ENCODE results near the gene BARX1. TPM values are rescaled to one million over a fixed set of nuclear protein-coding genes. Genes with fewer than 3 reads are reported as not detected.

Gene BARX1
- total and polyA plus RNA-seq, 9 of the 15 experiments (the other 6 are each of a cell fraction or from before 2014, with no cell fraction given), result 0.11 to 0.14 TPM; not detected in 7

DNA sequence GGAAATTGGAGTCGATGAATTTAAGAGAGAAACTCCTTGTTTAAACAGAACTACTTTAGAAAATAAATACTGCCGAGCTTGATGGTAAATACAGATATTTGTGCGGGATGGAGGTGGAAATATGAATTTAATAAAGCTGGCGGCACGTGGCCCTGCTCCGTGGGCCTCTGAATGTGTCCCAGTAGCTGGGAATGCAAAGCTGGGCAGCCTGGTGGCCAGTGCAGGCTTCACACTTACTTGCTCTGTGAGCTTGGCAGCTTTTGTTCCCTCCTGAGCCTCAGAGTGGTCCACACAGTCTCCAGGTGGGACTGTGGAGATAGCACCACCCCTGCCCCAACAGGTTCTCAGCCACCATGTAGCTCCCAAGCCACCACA, 45.9 kb downstream of the BARX1 start (continued):
- TF ChIP-seq, protein P1, sequence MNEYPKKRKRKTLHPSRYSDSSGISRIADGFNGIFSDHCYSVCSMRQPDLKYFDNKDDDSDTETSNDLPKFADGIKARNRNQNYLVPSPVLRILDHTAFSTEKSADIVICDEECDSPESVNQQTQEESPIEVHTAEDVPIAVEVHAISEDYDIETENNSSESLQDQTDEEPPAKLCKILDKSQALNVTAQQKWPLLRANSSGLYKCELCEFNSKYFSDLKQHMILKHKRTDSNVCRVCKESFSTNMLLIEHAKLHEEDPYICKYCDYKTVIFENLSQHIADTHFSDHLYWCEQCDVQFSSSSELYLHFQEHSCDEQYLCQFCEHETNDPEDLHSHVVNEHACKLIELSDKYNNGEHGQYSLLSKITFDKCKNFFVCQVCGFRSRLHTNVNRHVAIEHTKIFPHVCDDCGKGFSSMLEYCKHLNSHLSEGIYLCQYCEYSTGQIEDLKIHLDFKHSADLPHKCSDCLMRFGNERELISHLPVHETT (CRISPR knock-in tag; conservative IDR thresholded peaks at IDR 0.05 in 1 of 2, IDR thresholded peaks at IDR 0.05 in 1 of 2), result no peak
- TF ChIP-seq, protein P2, sequence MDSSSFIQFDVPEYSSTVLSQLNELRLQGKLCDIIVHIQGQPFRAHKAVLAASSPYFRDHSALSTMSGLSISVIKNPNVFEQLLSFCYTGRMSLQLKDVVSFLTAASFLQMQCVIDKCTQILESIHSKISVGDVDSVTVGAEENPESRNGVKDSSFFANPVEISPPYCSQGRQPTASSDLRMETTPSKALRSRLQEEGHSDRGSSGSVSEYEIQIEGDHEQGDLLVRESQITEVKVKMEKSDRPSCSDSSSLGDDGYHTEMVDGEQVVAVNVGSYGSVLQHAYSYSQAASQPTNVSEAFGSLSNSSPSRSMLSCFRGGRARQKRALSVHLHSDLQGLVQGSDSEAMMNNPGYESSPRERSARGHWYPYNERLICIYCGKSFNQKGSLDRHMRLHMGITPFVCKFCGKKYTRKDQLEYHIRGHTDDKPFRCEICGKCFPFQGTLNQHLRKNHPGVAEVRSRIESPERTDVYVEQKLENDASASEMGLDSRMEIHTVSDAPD (CRISPR knock-in tag; IDR thresholded peaks at IDR 0.05), result no peak
- no peak for TF ChIP-seq HNRNPH1 (optimal IDR thresholded peaks at IDR 0.05; ENCODE audit: low read depth, low read length)

DNA sequence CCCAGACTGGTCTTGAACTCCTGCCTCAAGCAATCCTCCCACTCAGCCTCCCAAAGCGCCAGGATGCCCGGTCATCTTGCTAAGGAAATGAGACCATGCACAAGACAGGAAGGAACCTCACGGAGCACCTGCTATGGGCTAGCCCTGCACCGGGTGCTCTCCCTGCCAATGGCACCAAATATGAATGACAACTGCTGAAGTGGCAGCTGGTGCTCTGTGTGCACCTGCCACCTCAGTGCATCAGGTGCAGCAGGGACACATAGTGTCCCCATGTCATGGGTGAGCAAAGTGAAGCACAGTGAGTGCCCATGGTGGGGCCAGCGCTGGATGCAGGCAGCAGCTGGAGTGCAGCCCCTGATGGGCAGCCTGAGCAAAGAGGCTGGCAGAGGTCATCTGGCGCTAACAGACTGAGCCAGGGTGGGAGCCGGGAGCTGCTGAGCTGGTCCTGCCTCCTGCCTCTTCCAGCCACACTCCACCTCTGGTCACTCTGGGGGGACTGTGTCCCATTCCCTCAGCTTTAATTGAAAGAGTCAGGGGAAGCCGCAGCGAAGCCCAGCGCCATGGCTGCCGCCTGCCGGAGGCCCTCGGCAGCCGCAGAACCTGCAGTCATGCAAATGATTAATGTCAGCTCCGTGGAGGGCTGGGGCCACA, 46.4 kb downstream of the BARX1 start:
- peak in 1 of 4 experiments; percentile 28 for DNase-seq (ENCODE audit: extremely low read depth in 1 of 4, low spot score in 3 of 4)
- TF ChIP-seq, protein P3, sequence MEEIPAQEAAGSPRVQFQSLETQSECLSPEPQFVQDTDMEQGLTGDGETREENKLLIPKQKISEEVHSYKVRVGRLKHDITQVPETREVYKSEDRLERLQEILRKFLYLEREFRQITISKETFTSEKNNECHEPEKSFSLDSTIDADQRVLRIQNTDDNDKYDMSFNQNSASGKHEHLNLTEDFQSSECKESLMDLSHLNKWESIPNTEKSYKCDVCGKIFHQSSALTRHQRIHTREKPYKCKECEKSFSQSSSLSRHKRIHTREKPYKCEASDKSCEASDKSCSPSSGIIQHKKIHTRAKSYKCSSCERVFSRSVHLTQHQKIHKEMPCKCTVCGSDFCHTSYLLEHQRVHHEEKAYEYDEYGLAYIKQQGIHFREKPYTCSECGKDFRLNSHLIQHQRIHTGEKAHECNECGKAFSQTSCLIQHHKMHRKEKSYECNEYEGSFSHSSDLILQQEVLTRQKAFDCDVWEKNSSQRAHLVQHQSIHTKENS (CRISPR knock-in tag; IDR thresholded peaks at IDR 0.05), result no peak
- TF ChIP-seq ZNF146 (CRISPR knock-in tag; IDR thresholded peaks at IDR 0.05; ENCODE audit: unreplicated experiment) (no peak), TCF7L2 (IDR thresholded peaks at IDR 0.05; ENCODE audit: low read depth, low read length) (no peak), PCBP1 (IDR thresholded peaks at IDR 0.05; ENCODE audit: low read depth, low read length, poor library complexity, severe bottlenecking) (no peak), MEIS2 (IDR thresholded peaks at IDR 0.05; ENCODE audit: partially characterized antibody) (peak; percentile 83), MAFG (tag; conservative IDR thresholded peaks at IDR 0.05) (no peak), SMAD4 (CRISPR knock-in tag; conservative IDR thresholded peaks at IDR 0.05) (no peak)
- TF ChIP-seq, protein P4, sequence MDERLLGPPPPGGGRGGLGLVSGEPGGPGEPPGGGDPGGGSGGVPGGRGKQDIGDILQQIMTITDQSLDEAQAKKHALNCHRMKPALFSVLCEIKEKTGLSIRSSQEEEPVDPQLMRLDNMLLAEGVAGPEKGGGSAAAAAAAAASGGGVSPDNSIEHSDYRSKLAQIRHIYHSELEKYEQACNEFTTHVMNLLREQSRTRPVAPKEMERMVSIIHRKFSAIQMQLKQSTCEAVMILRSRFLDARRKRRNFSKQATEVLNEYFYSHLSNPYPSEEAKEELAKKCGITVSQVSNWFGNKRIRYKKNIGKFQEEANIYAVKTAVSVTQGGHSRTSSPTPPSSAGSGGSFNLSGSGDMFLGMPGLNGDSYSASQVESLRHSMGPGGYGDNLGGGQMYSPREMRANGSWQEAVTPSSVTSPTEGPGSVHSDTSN (CRISPR knock-in tag; IDR thresholded peaks at IDR 0.05; ENCODE audit: low read depth), result no peak
- TF ChIP-seq, protein P4 (tag; conservative IDR thresholded peaks at IDR 0.05; ENCODE audit: low read depth), result peak; percentile 82; the same call in 1 of the 2 replicates

More for the DNA sequence above, 46.4 kb downstream of the BARX1 start:
- no peak overlapping the region for H2AFZ ChIP-seq (ENCODE audit: low read depth, low read length)
- no peaks in the 10 kb centered on the region for H3K9me1 ChIP-seq (ENCODE audit: control insufficient read depth, insufficient read depth, low read length)
- ChIA-PET POLR2A (interaction anchor here (0.6 kb wide), 1 partner anchor 199 kb away, joined by 3 read pairs; no protein-coding TSS in a partner anchor), CTCF (ENCODE audit: low intra/inter-chr PET ratio) (interaction anchor here (0.6 kb wide), 1 partner anchor 749 kb away, joined by 3 read pairs; no protein-coding TSS in a partner anchor)
- BruUV-seq (replicated peaks), result no TSS peak
- peak; percentile 79 for ATAC-seq
- H3K4me1 ChIP-seq (replicated peaks in 1 of 2; ENCODE audit: control insufficient read depth in 2 of 2, insufficient read depth in 2 of 2, low read length in 2 of 2), result peaks cover 0 to 8% of the 10 kb centered on the region in 2 experiments; a peak in 1 of 5 replicates
- in situ Hi-C loops (cut with MboI) (no loop called here), intact Hi-C loops (cut with micrococcal nuclease) (loop anchor here (5.0 kb wide), 1 partner anchor 221 kb away; no protein-coding TSS in a partner anchor)
- H3K36me3 ChIP-seq (ENCODE audit: control insufficient read depth, insufficient read depth, low read length), result no peaks in the 10 kb centered on the region
- H3K9ac ChIP-seq (ENCODE audit: insufficient read depth in 1 of 2, low read depth in 2 of 2, low read length in 2 of 2), result no peak overlapping the region
- H3K27me3 ChIP-seq (ENCODE audit: control insufficient read depth in 2 of 2, insufficient read depth in 2 of 2, low read length in 2 of 2), result peaks cover 19 to 65% of the 10 kb centered on the region in 2 experiments; a peak in 4 of 5 replicates
- no peak overlapping the region for H3K27ac ChIP-seq (ENCODE audit: extremely low read depth, low read depth, low read length)
- no peaks in the 10 kb centered on the region for H3K9me3 ChIP-seq (replicated peaks; ENCODE audit: control insufficient read depth, insufficient read depth, low read depth, low read length)
- no peak overlapping the region for H3K4me2 ChIP-seq (ENCODE audit: insufficient read depth, low read length)
- FAIRE-seq, result no peak
- 0% methylated on average over 15 of the region's 15 CpGs for WGBS (ENCODE audit: insufficient coverage, low coverage, missing lambda C conversion rate)
- no peaks in the 10 kb centered on the region for H3K79me2 ChIP-seq (ENCODE audit: control insufficient read depth, insufficient read depth, low read length)
- no peaks in the 10 kb centered on the region for H4K20me1 ChIP-seq (replicated peaks; ENCODE audit: control insufficient read depth, insufficient read depth, low read length)
- no peak overlapping the region for H3K4me3 ChIP-seq
